ENCODE measurements around the gene IL1RAP. TPM values are rescaled to one million over a fixed set of nuclear protein-coding genes. Genes with fewer than 3 reads are reported as not detected.

IL1RAP gene
- total RNA-seq, 1 donor: 14.8 TPM

DNA sequence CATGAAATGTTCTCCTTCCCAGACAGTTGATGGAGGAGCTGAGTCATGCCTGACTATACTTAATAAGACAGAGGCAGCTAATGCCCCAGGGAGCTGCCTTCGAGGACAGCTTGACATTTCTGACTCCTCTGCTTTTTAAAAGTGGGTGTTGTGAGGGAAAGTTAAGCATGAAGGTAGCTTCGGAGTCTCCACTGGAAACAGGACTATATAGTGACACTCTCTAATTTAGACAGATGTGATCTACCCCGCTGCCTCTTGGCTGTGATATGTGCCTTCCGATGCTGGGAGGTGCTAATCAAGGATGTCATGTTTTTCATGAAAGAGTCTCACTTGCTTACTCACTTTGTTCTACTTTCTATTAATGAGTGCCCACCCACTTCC is 72.7 kb downstream of the IL1RAP start:
- peak overlapping the region; percentile 90 for H3K27ac ChIP-seq (ENCODE audit: low read depth, low read length)
- H3K4me2 ChIP-seq (ENCODE audit: insufficient read depth, low read length): peak overlapping the region; percentile 66
- no peaks in the 10 kb centered on the region for H3K27me3 ChIP-seq (ENCODE audit: insufficient read depth, low read length)
- no peaks in the 10 kb centered on the region for H3K36me3 ChIP-seq (ENCODE audit: insufficient read depth, low read length)
- H3K4me3 ChIP-seq (ENCODE audit: insufficient read depth, low read length): no peak overlapping the region
- H2AFZ ChIP-seq (ENCODE audit: low read length): peak overlapping the region; percentile 55
- no peaks in the 10 kb centered on the region for H3K79me2 ChIP-seq (ENCODE audit: insufficient read depth, low read length)
- TF ChIP-seq, protein P1, sequence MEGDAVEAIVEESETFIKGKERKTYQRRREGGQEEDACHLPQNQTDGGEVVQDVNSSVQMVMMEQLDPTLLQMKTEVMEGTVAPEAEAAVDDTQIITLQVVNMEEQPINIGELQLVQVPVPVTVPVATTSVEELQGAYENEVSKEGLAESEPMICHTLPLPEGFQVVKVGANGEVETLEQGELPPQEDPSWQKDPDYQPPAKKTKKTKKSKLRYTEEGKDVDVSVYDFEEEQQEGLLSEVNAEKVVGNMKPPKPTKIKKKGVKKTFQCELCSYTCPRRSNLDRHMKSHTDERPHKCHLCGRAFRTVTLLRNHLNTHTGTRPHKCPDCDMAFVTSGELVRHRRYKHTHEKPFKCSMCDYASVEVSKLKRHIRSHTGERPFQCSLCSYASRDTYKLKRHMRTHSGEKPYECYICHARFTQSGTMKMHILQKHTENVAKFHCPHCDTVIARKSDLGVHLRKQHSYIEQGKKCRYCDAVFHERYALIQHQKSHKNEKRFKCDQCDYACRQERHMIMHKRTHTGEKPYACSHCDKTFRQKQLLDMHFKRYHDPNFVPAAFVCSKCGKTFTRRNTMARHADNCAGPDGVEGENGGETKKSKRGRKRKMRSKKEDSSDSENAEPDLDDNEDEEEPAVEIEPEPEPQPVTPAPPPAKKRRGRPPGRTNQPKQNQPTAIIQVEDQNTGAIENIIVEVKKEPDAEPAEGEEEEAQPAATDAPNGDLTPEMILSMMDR (IDR thresholded peaks at IDR 0.05; ENCODE audit: extremely low read depth, low read depth, low read length): no peak
- H3K4me1 ChIP-seq (ENCODE audit: insufficient read depth, low read length): peaks cover 24% of the 10 kb centered on the region
- no peaks in the 10 kb centered on the region for H4K20me1 ChIP-seq (ENCODE audit: insufficient read depth, low read length)
- no peaks in the 10 kb centered on the region for H3K9me3 ChIP-seq (ENCODE audit: low read depth, low read length)
- peak; percentile 49 for DNase-seq (ENCODE audit: insufficient read length, low spot score, missing footprints)

DNA sequence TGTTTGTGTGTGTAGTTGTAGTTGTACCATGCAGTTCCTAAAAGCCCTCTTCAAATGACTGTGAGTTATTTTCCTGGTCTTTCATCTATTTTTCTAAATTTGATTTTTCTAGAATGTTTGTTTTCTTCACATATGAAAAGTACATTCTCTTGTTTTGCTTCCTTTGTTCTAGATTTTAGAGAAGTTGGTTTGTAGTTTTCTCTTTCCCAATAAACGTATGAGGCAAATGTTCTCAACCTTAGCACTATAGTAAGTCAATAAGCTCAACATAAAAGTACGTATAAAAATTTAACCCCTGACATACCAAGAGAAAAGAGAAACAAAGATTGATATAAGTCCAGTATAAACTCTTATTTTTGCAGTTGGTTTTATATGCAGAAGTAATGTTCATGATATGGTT is 74.7 kb downstream of the IL1RAP start:
- H3K4me1 ChIP-seq (ENCODE audit: insufficient read depth, low read length): peaks cover 19% of the 10 kb centered on the region
- no peaks in the 10 kb centered on the region for H3K9me3 ChIP-seq (ENCODE audit: low read depth, low read length)
- no peak overlapping the region for H3K4me2 ChIP-seq (ENCODE audit: insufficient read depth, low read length)
- no peak overlapping the region for H3K27ac ChIP-seq (ENCODE audit: low read depth, low read length)
- H3K36me3 ChIP-seq (ENCODE audit: insufficient read depth, low read length): no peaks in the 10 kb centered on the region
- H3K27me3 ChIP-seq (ENCODE audit: insufficient read depth, low read length): no peaks in the 10 kb centered on the region
- no peak overlapping the region for H2AFZ ChIP-seq (ENCODE audit: low read length)
- no peak for DNase-seq (ENCODE audit: insufficient read length, low spot score, missing footprints)
- H3K79me2 ChIP-seq (ENCODE audit: insufficient read depth, low read length): no peaks in the 10 kb centered on the region
- TF ChIP-seq, protein P1 (IDR thresholded peaks at IDR 0.05; ENCODE audit: extremely low read depth, low read depth, low read length): no peak
- H4K20me1 ChIP-seq (ENCODE audit: insufficient read depth, low read length): no peaks in the 10 kb centered on the region
- H3K4me3 ChIP-seq (ENCODE audit: insufficient read depth, low read length): no peak overlapping the region

DNA sequence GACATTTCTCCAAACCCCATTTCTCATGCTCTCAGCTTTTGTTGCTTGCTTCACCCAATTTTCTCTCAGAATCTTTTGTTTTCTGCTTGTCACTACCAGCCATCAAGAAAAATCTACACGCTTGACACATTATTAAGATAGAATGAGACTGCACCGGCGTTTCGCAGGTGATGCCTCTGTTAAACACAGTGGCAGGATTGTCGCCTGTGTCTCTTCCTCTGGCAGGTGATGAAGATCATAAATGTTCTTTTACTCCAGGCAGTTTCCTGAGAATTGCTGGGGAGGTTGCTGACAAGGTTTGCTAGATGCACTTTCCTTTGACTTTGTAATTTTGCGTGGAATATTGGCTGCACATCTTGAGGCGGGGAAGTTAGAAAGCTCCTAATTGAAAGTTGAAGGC is 75.4 kb downstream of the IL1RAP start:
- TF ChIP-seq, protein P1 (IDR thresholded peaks at IDR 0.05; ENCODE audit: extremely low read depth, low read depth, low read length): no peak
- Histone ChIP-seq H3K27me3 (ENCODE audit: insufficient read depth, low read length) (no peaks in the 10 kb centered on the region), H4K20me1 (ENCODE audit: insufficient read depth, low read length) (no peaks in the 10 kb centered on the region), H3K4me2 (ENCODE audit: insufficient read depth, low read length) (no peak overlapping the region), H3K9me3 (ENCODE audit: low read depth, low read length) (no peaks in the 10 kb centered on the region), H3K36me3 (ENCODE audit: insufficient read depth, low read length) (no peaks in the 10 kb centered on the region), H3K27ac (ENCODE audit: low read depth, low read length) (no peak overlapping the region), H3K4me3 (ENCODE audit: insufficient read depth, low read length) (no peak overlapping the region), H3K4me1 (ENCODE audit: insufficient read depth, low read length) (peaks cover 19% of the 10 kb centered on the region), H3K79me2 (ENCODE audit: insufficient read depth, low read length) (no peaks in the 10 kb centered on the region), H2AFZ (ENCODE audit: low read length) (no peak overlapping the region)
- DNase-seq (ENCODE audit: insufficient read length, low spot score, missing footprints): no peak

DNA sequence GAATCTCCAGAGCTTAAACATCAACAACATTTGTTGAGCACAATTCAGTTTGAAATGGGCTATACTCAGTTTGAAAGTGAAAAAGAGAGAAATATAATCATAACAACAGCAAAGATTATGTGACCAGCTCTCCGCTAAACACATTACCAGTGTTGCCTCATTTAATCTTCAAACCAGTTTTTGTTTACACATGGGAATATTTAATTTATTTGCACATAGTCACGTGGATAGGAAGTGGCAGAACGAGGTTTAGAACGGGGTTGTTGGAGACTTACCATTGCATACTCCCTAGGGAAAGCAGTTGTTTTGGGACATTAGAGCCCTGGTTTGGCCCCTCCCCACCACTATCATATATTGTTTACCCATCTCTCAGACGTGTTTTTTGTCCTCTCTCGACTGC is 77.2 kb downstream of the IL1RAP start:
- H3K4me3 ChIP-seq (ENCODE audit: insufficient read depth, low read length): no peak overlapping the region
- no peaks in the 10 kb centered on the region for H3K36me3 ChIP-seq (ENCODE audit: insufficient read depth, low read length)
- H4K20me1 ChIP-seq (ENCODE audit: insufficient read depth, low read length): no peaks in the 10 kb centered on the region
- no peaks in the 10 kb centered on the region for H3K9me3 ChIP-seq (ENCODE audit: low read depth, low read length)
- no peaks in the 10 kb centered on the region for H3K79me2 ChIP-seq (ENCODE audit: insufficient read depth, low read length)
- no peak overlapping the region for H3K27ac ChIP-seq (ENCODE audit: low read depth, low read length)
- peaks cover 9% of the 10 kb centered on the region for H3K4me1 ChIP-seq (ENCODE audit: insufficient read depth, low read length)
- TF ChIP-seq, protein P1 (IDR thresholded peaks at IDR 0.05; ENCODE audit: extremely low read depth, low read depth, low read length): no peak
- no peak overlapping the region for H3K4me2 ChIP-seq (ENCODE audit: insufficient read depth, low read length)
- DNase-seq (ENCODE audit: insufficient read length, low spot score, missing footprints): no peak
- no peaks in the 10 kb centered on the region for H3K27me3 ChIP-seq (ENCODE audit: insufficient read depth, low read length)
- no peak overlapping the region for H2AFZ ChIP-seq (ENCODE audit: low read length)

All from osteoblast (primary cell).